ENCODE measurements around the gene HSPBP1. TPM values are rescaled to one million over a fixed set of nuclear protein-coding genes. Genes with fewer than 3 reads are reported as not detected.

The HSPBP1 gene
- total RNA-seq, 2 donors from 2014 or later, result 29.0 to 82.3 TPM

GRCh38 chr19:55224038-55224665, 55.8 kb downstream of the HSPBP1 start:
- no peak for TF ChIP-seq CTCF (IDR thresholded peaks at IDR 0.05)
- no peak overlapping the region for H3K9ac ChIP-seq (ENCODE audit: low read depth in 2 of 2, low read length in 2 of 2)
- no peaks in the 10 kb centered on the region for H3K27me3 ChIP-seq
- no peaks in the 10 kb centered on the region for H3K9me3 ChIP-seq
- no peaks in the 10 kb centered on the region for H3K4me1 ChIP-seq
- H3K4me3 ChIP-seq, result no peak overlapping the region
- no peak for DNase-seq
- no peaks in the 10 kb centered on the region for H3K36me3 ChIP-seq
- intact Hi-C loops (cut with DNase I), result no loop called here
- H3K27ac ChIP-seq, result no peak overlapping the region

GRCh38 chr19:55223291-55224037, 56.4 kb downstream of the HSPBP1 start:
- no peak for DNase-seq
- intact Hi-C loops (cut with DNase I), result no loop called here

GRCh38 chr19:55220525-55220924, 59.4 kb downstream of the HSPBP1 start:
- TF ChIP-seq CTCF (IDR thresholded peaks at IDR 0.05), result no peak
- Histone ChIP-seq H3K36me3 (no peaks in the 10 kb centered on the region), H3K4me1 (no peaks in the 10 kb centered on the region), H3K9ac (ENCODE audit: low read depth in 2 of 2, low read length in 2 of 2) (no peak overlapping the region), H3K4me3 (no peak overlapping the region), H3K27ac (no peak overlapping the region), H3K27me3 (no peaks in the 10 kb centered on the region), H3K9me3 (no peaks in the 10 kb centered on the region)
- intact Hi-C loops (cut with DNase I), result no loop called here
- no peak for DNase-seq

More at GRCh38 chr19:55223291-55224037, 56.4 kb downstream of the HSPBP1 start:
- no peak for TF ChIP-seq CTCF (IDR thresholded peaks at IDR 0.05)
- H3K9me3 ChIP-seq, result no peaks in the 10 kb centered on the region
- no peaks in the 10 kb centered on the region for H3K27me3 ChIP-seq
- H3K9ac ChIP-seq (ENCODE audit: low read depth in 2 of 2, low read length in 2 of 2), result no peak overlapping the region
- H3K4me3 ChIP-seq, result no peak overlapping the region
- no peak overlapping the region for H3K27ac ChIP-seq
- no peaks in the 10 kb centered on the region for H3K36me3 ChIP-seq
- no peaks in the 10 kb centered on the region for H3K4me1 ChIP-seq

GRCh38 chr19:55216461-55217198, 63.3 kb downstream of the HSPBP1 start:
- intact Hi-C loops (cut with DNase I), result no loop called here
- peak overlapping the region; percentile 65 for H3K27ac ChIP-seq
- H3K27me3 ChIP-seq, result no peaks in the 10 kb centered on the region
- no peak for TF ChIP-seq CTCF (IDR thresholded peaks at IDR 0.05)
- H3K9ac ChIP-seq (ENCODE audit: low read depth in 2 of 2, low read length in 2 of 2), result peak overlapping the region; percentile 69 to 78
- H3K4me1 ChIP-seq, result no peaks in the 10 kb centered on the region
- no peaks in the 10 kb centered on the region for H3K36me3 ChIP-seq
- peak overlapping the region; percentile 40 for H3K4me3 ChIP-seq
- H3K9me3 ChIP-seq, result no peaks in the 10 kb centered on the region
- DNase-seq, result peak; percentile 90

GRCh38 chr19:55213547-55213946, 66.4 kb downstream of the HSPBP1 start:
- no peak for TF ChIP-seq CTCF (IDR thresholded peaks at IDR 0.05)
- H3K27ac ChIP-seq, result no peak overlapping the region
- DNase-seq, result no peak

More at GRCh38 chr19:55213547-55213946, 66.4 kb downstream of the HSPBP1 start:
- intact Hi-C loops (cut with DNase I), result no loop called here
- no peak overlapping the region for H3K9ac ChIP-seq (ENCODE audit: low read depth in 2 of 2, low read length in 2 of 2)
- no peaks in the 10 kb centered on the region for H3K36me3 ChIP-seq
- H3K27me3 ChIP-seq, result no peaks in the 10 kb centered on the region
- no peaks in the 10 kb centered on the region for H3K9me3 ChIP-seq
- H3K4me1 ChIP-seq, result peaks cover 9% of the 10 kb centered on the region
- H3K4me3 ChIP-seq, result no peak overlapping the region
